Keratinocyte (primary cell): ENCODE measurements around the gene LRRC47. TPM values are rescaled to one million over a fixed set of nuclear protein-coding genes. Genes with fewer than 3 reads are reported as not detected.
"Not testable (repeated sequence)": the region's sequence is repeated elsewhere in the genome, so short reads cannot be mapped to it uniquely, and the experiment has no call there.

ENCODE experiments used
- DNase-seq: peaks from one replicate; pipeline ENCODE4 v3.0.0-alpha.2; 2011; ENCODE audit warnings: low read depth, missing footprints, low spot score
- FAIRE-seq: peaks from 2 replicates; lab custom pipeline; 2011; peaks lifted over from hg19 to GRCh38; lab: Jason Lieb, UNC
- H2AFZ ChIP-seq: 2 replicates; pipeline ENCODE4 v1.6.0; 2012; ENCODE audit warnings: low read length, control low read depth, inconsistent platforms; ENCODE audit not compliant: control insufficient read depth
- H3K27ac ChIP-seq: 2 replicates; pipeline ENCODE4 v1.5.1; 2011; ENCODE audit warnings: low read length; ENCODE audit not compliant: control insufficient read depth, insufficient read depth
- H3K27me3 ChIP-seq: 3 replicates; pipeline ENCODE4 v1.6.0; 2011; ENCODE audit warnings: low read length; ENCODE audit not compliant: control insufficient read depth, insufficient read depth; ENCODE audit errors: extremely low read depth
- H3K36me3 ChIP-seq, 2 experiments: 2 replicates in 1 of 2; 3 replicates in 1 of 2; pipeline ENCODE4 v1.5.1; 2011; ENCODE audit warnings: low read length in 2 of 2, mild to moderate bottlenecking in 1 of 2; ENCODE audit not compliant: control insufficient read depth in 2 of 2, insufficient read depth in 2 of 2; ENCODE audit errors: extremely low read depth in 1 of 2
- H3K4me1 ChIP-seq: 3 replicates; pipeline ENCODE4 v1.5.1; 2011; ENCODE audit warnings: low read length; ENCODE audit not compliant: control insufficient read depth, insufficient read depth; ENCODE audit errors: extremely low read depth
- H3K4me2 ChIP-seq: 3 replicates; pipeline ENCODE4 v1.6.0; 2011; ENCODE audit warnings: low read depth, low read length; ENCODE audit not compliant: control insufficient read depth, insufficient read depth; ENCODE audit errors: extremely low read depth
- H3K4me3 ChIP-seq, 3 experiments: fragments of 200-600 bp in 1 of 3; sonication (generic) in 1 of 3; 2 replicates in 2 of 3; 3 replicates in 1 of 3; pipeline ENCODE4 v1.5.1; 2011 to 2016; ENCODE audit warnings: low read length in 3 of 3, mild to moderate bottlenecking in 3 of 3, control low read depth in 2 of 3, inconsistent platforms in 1 of 3, low read depth in 1 of 3, mixed read lengths in 1 of 3, mixed run types in 1 of 3, moderate library complexity in 1 of 3; ENCODE audit not compliant: control insufficient read depth in 2 of 3, insufficient read depth in 2 of 3; ENCODE audit errors: extremely low read depth in 1 of 3
- H3K79me2 ChIP-seq: 2 replicates; pipeline ENCODE4 v1.6.0; 2012; ENCODE audit warnings: low read length; ENCODE audit not compliant: control insufficient read depth, insufficient read depth
- H3K9ac ChIP-seq: 3 replicates; pipeline ENCODE4 v1.6.0; 2011; ENCODE audit warnings: low read length; ENCODE audit not compliant: control insufficient read depth, insufficient read depth; ENCODE audit errors: extremely low read depth
- H3K9me1 ChIP-seq: 3 replicates; pipeline ENCODE4 v1.6.0; 2011; ENCODE audit warnings: low read length; ENCODE audit not compliant: control insufficient read depth, insufficient read depth; ENCODE audit errors: extremely low read depth
- H3K9me3 ChIP-seq: 2 replicates; pipeline ENCODE4 v1.5.1; 2012; ENCODE audit warnings: low read depth, low read length; ENCODE audit not compliant: control insufficient read depth
- H4K20me1 ChIP-seq: 3 replicates; pipeline ENCODE4 v1.6.0; 2011; ENCODE audit warnings: low read length; ENCODE audit not compliant: control insufficient read depth, insufficient read depth; ENCODE audit errors: extremely low read depth
- CTCF ChIP-seq, 3 experiments: IDR thresholded peaks in 1 of 3; conservative IDR thresholded peaks in 1 of 3; optimal IDR thresholded peaks in 1 of 3; 2 replicates in 2 of 3; 3 replicates in 1 of 3; pipeline versions ENCODE3 to v1.5.1; 2011; ENCODE audit warnings: low read length in 3 of 3, mild to moderate bottlenecking in 3 of 3, moderate library complexity in 2 of 3, control low read depth in 1 of 3, inconsistent platforms in 1 of 3; ENCODE audit not compliant: insufficient read depth in 2 of 3; ENCODE audit errors: extremely low read depth in 1 of 3
- EZH2 ChIP-seq: IDR thresholded peaks from one replicate; pipeline ENCODE4 v1.6.1; 2012; ENCODE audit warnings: inconsistent platforms, mild to moderate bottlenecking, low read length, moderate library complexity
- dilution Hi-C: fragments of 300-500 bp; cut with MboI; formaldehyde crosslinking; loops from one replicate; pipeline ENCODE4 v1.7.0; 2020; ENCODE audit warnings: low sequenced_read_pairs; ENCODE audit not compliant: extremely low pct_ligation_motif_present
- polyA plus RNA-seq, 5 experiments: library from polyadenylated mRNA; depleted of rRNA in 3 of 5; stranded (reverse) in 3 of 5; stranded (forward) in 1 of 5; unstranded in 1 of 5; fragments of >200 nt; gene quantifications; 1 replicate in 1 of 5; 2 replicates in 3 of 5; 3 replicates in 1 of 5; pipeline versions ENCODE4 v1.2.1 to v1.2.3, GENCODE V29; 2011 to 2012; ENCODE audit warnings: missing spikeins in 2 of 5, low read depth in 1 of 5, low replicate concordance in 1 of 5

Gene LRRC47
- polyA plus RNA-seq, 1 donor (not counting 4 experiments of a cell fraction or from before 2014, with no cell fraction given), result 40.1 TPM

- FAIRE-seq (no peak), DNase-seq (no peak)
- Histone ChIP-seq H3K4me1 (no peaks in the 10 kb centered on the region), H3K36me3 (no peaks in the 10 kb centered on the region), H3K9me3 (no peaks in the 10 kb centered on the region), H2AFZ (no peak overlapping the region), H3K27me3 (no peaks in the 10 kb centered on the region), H3K79me2 (no peaks in the 10 kb centered on the region), H3K4me3 (no peak overlapping the region), H4K20me1 (no peaks in the 10 kb centered on the region), H3K9ac (no peak overlapping the region), H3K4me2 (no peak overlapping the region), H3K9me1 (no peaks in the 10 kb centered on the region), H3K27ac (no peak overlapping the region)
- TF ChIP-seq CTCF (optimal IDR thresholded peaks at IDR 0.05 in 1 of 3, IDR thresholded peaks at IDR 0.05 in 1 of 3, conservative IDR thresholded peaks at IDR 0.05 in 1 of 3; ENCODE audit: extremely low read depth in 1 of 3, insufficient read depth in 2 of 3, low read length in 3 of 3) (no peak), EZH2 (no peak)
- dilution Hi-C loops, result no loop called here
These were observed 11.5 kb upstream of the LRRC47 start for GRCh38 chr1:3807769-3808168.

GRCh38 chr1:3805038-3805437, 8.7 kb upstream of the LRRC47 start:
- H3K9me3 ChIP-seq, result no peaks in the 10 kb centered on the region
- TF ChIP-seq EZH2 (no peak), CTCF (optimal IDR thresholded peaks at IDR 0.05 in 1 of 3, IDR thresholded peaks at IDR 0.05 in 1 of 3, conservative IDR thresholded peaks at IDR 0.05 in 1 of 3; ENCODE audit: extremely low read depth in 1 of 3, insufficient read depth in 2 of 3, low read length in 3 of 3) (no peak)

GRCh38 chr1:3804627-3804944, 8.3 kb upstream of the LRRC47 start:
- H3K9me3 ChIP-seq, H3K27ac ChIP-seq, DNase-seq, H3K4me1 ChIP-seq, dilution Hi-C loops, FAIRE-seq, H3K4me3 ChIP-seq, H3K27me3 ChIP-seq, H3K79me2 ChIP-seq, H3K9ac ChIP-seq, H4K20me1 ChIP-seq, H3K36me3 ChIP-seq, H2AFZ ChIP-seq, H3K4me2 ChIP-seq, H3K9me1 ChIP-seq: not testable (repeated sequence)

More at GRCh38 chr1:3805038-3805437, 8.7 kb upstream of the LRRC47 start:
- H2AFZ ChIP-seq, result no peak overlapping the region
- no peaks in the 10 kb centered on the region for H3K27me3 ChIP-seq
- no peaks in the 10 kb centered on the region for H3K36me3 ChIP-seq
- H4K20me1 ChIP-seq, result no peaks in the 10 kb centered on the region
- dilution Hi-C loops, result no loop called here
- H3K79me2 ChIP-seq, result no peaks in the 10 kb centered on the region
- no peak overlapping the region for H3K27ac ChIP-seq
- H3K4me3 ChIP-seq, result no peak overlapping the region
- DNase-seq (no peak), FAIRE-seq (no peak)
- H3K9ac ChIP-seq, result no peak overlapping the region
- H3K4me2 ChIP-seq, result no peak overlapping the region
- no peaks in the 10 kb centered on the region for H3K4me1 ChIP-seq
- H3K9me1 ChIP-seq, result no peaks in the 10 kb centered on the region
